GM18858 (cell line): Measurements from ENCODE around the gene SLC17A7.
"Not testable (repeated sequence)": the region's sequence is repeated elsewhere in the genome, so short reads cannot be mapped to it uniquely, and the experiment has no call there.

Experiments used
- ATAC-seq: cut with Tn5 transposase; IDR thresholded peaks from one replicate; pipeline ENCODE4 v1.9.1; 2021; ENCODE audit not compliant: unreplicated experiment

Gene SLC17A7

DNA sequence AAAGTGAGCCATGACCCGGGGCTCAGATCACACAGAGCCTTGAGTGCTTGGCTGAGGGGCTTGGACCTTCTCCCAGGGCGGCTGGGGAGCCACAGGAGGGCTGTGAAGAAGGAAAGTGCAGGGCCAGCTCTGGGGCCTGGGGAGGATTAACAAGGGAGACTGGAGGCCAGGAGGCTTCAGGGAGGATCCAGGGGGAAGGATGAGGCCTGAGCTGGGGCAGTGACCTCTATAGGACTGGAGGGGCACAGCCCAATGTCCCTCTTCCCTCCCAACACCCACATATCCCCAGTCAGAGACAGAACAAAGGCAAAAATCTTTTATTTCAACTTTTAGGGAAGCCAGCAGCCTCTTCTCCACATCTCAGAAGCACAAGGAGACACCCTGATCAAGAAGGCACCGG, 4.7 kb upstream of the SLC17A7 start:
- no peak for ATAC-seq

DNA sequence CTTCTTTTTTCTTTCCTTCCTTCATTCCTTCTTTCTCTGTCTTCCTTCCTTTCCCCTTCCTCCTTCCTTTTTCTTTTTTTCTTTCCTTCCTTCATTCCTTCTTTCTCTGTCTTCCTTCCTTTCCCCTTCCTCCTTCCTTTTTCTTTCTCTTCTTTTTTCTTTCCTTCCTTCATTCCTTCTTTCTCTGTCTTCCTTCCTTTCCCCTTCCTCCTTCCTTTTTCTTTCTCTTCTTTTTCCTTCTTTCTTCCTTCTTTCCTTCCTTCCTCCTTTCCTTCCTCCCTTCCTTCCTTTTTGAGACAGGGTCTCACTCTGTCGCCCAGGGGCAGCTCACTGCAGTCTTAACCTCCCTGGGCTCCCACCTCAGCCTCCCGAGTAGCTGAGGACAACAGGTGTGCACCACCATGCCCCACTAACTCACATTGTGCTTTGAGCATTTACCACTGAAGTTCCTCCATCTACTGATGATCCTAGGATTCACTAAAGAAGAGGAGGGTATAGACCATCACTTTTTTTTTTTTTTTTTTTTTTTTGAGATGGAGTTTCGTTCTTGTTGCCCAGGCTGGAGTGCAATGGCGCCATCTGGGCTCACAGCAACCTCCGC, 2.9 kb upstream of the SLC17A7 start:
- ATAC-seq: not testable (repeated sequence)

DNA sequence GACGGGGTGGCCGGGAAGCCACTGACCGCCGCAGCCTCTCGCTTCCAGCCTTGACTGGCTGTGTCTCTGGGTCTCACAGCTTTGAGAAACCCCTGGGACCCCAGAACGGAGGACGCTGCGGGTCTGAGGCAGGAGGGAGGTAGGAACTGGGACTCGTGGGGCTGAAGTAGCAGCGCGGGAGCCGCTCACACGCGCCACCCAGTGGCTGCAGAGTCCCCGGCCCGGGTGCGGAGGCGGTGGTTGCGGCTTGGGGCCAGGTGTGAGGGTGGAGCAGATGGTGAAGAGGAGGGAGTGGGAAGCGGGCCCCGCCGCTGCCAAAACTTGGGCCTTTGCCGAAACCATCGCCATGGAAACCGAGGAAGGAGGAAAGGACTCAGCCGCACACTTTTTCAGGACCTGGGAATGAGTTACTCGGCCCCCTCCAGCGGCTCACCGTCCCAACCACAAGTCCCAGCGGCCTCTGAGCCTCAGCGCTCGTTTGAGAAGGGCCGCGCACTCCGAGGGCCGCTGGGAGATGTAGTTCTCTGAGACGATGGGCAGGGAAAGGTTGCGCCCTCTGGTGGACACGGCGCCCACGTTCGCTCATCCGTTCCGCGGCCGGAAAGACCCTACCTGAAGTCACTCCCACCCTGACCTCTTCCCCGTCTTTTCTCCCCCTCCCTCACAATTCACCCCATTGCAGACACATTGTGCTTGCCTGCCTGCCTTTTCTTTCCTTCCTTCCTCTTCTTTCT, 2.2 kb upstream of the SLC17A7 start:
- peak; percentile 59 for ATAC-seq

DNA sequence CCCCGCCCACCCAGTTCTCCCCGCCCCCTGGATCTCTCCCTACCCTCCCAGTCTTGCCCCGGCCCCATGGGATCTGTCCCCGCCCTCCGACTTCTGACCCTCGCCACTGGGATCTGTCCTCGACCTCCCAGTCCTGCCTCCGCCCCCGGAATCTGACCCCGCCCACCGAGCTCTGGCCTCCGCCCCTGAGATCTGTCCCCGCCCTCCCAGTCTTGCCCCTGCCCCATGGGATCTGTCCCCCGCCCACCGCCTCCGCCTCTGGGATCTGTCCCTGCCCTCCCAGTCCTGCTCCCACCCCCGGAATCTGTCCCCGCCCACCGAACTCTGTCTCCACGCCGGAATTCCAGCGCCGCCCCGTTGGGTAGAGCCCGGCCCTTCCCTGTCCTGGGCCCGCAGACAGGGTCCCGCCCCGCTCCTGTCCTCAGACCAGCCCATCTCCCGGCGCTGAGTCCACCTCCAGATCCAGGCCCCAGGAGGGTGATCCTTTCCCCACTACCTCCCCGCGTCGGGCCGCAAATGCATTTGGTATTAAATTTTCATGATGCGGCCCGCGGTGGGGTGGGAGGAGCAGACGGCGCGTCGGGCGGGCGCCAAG, 1.5 kb upstream of the SLC17A7 start:
- no peak for ATAC-seq

DNA sequence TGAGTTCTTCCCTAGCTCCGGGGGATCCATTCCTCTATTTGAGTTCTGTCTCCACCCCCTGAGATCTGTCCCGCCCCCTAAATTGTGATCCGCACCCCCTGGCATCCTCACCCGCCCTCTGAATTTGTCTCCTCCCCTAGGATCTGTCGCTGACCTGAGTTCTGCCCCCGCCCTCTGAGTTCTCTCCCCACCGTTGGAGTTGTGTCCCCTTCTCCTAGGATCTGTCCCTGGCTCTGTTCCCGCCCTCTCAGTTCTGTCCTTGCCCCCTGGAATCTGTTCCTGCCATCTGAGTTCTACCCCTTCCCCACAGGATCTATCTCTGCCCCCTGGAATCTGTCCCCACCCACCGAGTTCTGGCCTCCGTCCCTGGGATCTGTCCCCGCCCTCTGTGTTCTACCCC, 1.0 kb upstream of the SLC17A7 start:
- ATAC-seq: no peak

DNA sequence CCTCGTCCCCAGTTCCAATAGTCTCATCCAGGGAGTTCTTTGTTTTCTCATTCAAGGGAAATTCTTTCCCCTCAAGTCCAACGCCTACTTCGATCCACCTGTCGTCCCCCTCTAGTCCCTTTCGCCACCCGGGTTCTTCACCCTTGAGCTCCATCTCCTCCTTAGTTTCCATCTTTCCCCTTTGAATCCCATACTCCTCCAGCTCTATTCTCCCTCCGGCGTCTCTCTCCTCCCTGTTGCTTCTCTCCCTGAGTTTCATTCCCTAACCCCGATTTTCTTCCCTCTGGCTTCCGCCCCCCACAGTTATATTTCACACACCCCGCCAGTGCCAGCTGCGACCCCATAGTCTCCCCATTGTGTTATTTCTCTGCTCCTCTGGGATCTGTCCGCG, 628 bp upstream of the SLC17A7 start:
- ATAC-seq: no peak

DNA sequence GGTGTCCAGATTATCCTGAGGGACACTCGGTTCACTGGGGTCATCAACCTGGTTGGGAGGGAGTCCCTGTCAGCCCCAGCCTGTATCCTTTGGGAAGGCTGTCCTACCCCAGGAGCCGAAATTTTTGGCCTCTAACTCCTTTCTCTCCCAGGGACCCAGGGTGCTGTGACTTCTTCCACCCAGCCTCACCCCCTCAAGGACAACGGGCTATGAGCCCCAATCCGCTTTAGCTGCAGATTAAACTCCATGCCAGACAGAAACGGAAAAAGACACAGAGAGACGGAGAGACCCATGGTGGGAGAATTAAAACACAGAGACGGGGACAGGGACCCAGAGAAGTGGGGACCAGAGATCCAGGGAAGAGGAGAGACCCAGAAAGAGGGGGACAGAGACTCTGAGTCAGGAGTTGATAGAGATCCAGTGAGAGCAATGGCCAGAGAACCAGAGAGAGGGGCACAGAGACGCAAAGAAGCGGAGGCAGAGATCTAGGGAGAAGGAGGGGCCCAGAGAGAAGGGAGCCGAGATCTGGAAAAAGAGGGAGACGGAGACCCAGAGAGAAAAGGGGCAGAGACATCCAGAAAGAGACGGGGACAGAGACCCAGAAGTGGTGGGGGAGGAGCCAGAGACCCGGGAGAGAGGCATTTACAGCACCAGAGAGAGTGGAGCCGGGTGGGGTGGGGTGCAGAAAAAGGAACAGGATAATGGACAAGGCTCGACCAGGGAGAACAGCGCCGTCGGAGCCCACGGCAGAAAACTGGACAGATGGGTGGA, 703 bp downstream of the SLC17A7 start:
- ATAC-seq: no peak

DNA sequence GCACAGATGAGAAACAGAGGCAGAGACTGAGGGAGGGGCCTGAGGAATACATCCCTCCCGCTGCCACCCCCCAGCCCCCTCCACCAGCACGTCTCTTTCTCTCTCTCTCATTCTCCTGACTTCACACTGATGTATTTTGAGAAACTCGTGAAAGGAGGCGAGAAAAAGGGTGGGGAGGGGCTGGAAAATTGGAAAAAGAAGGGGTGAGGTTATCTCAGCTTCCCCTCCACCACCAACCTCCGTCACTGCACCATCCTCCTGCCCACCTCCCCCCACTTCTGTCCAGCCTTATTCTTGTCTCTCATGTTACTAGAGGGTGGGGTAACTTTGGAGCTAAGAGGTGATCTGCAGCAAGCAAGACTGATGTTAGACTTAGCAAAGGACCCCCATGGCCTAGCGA, 1.5 kb downstream of the SLC17A7 start:
- ATAC-seq: no peak

DNA sequence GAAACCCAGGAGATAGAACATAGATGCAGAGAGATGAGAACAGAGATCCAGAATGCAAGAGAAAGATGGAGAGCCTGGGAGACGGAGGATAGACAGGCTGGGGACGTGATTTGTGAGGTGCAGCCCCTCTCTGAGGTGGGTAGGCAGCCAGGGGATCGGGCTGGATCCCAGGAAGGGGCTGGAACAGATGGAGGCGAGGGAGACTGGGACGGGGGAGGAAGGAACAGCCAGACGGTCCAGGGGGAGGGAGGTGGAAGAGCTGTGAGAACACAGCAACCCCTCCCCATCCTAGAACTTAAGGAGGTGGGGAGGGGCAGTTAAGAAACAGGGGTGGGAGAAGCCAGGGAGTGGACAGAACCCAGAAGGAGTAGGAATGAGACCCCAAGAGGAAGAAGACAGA, 3.1 kb downstream of the SLC17A7 start:
- ATAC-seq: no peak

DNA sequence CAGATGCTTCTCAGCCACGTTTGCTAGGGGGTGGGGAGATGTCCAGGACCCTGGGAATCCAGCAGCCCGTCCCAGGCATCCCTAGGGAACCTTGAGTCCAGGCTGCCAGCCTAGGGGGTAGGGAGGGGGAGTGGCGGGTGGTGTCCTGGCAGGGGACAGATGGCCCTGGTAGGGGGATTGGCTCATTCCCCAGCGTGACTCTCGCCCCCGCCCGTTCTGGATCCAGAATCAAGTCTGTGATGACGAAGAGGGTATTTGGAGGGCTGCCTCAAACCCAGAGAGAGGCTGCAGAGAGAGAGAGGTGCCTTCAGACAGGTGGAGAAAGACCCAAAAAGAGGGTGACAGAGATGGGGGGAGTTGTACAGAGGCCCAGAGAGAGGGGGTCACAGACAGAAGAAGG, 4.1 kb downstream of the SLC17A7 start:
- ATAC-seq: no peak

DNA sequence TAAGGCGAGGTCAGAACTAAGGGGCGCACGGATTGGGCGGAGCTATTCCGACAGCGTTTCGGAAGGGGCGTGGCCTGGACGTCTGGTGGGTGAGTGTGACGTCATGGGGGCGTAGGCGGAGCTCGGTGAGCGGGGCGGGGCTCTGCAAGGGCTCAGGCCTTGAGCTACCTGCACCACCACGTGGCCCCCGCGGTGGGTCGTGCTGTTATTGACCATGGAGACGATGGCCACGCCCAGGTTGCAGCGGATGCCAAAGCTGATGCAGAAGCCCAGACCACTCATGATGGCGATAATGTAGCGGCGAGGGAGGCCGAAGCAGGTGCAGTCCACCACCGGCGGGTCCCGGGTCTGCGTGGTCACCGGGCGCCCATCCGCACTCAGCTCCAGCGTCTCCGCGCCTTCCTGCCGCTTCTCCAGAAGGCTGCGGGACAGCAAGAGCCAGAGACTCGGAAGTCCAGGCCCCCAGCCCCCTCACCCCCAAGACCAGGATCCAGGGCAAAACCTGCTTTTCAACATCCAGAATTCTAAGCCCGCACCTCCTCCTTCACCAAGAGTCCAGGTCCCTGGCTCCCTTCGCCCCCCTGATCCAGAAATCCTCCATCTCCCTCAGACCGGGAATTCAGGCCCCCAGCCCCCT, 4.8 kb downstream of the SLC17A7 start:
- no peak for ATAC-seq

DNA sequence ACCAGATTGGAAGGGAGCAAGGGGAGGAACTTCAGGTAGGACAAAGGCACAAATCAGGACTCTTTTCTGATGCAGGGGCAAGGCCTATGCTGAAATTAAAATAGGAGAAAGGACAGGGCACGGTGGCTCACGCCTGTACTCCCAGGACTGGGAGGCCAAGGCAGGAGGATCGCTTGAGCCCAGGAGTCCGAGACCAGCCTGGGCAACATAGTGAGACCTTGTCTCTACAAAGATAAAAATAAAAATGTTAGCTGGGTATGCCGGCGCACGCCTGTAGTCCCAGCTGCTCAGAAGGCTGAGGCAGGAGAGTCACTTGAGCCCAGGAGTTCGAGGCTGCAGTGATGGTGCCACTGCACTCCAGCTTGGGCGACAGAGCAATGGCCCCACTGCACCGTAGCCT, 5.7 kb downstream of the SLC17A7 start:
- ATAC-seq: no peak

DNA sequence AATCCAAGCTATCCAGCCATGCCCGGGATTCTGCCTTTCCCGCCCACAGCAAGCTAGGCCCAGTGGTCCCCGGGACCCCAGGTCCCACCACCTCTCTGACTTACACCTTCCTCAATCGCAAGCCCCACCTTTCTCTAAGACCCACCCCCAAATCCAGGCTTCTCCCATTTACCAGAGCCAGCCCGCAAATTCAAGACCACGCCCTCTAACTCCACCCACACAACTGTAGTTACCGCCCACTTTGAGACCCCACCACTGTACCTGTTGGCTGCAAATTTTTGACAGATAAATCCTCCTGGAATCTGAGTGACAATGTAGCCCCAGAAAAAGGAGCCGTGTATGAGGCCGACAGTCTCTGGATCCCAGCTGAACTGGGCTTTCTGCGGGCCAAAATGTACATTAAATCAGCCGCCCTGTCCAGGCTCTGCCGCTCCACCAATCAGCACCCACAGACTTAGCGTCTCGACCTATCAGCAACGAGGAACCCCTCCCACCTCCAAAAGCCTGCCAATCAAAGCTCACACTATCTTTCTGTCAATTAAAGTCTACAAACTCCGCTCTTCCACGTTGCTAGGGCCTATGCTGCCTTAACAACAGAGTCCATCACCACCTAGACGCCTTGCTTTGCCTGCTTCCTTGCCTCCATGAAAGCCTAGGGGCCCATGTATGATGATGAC, 6.3 kb downstream of the SLC17A7 start:
- ATAC-seq: no peak

DNA sequence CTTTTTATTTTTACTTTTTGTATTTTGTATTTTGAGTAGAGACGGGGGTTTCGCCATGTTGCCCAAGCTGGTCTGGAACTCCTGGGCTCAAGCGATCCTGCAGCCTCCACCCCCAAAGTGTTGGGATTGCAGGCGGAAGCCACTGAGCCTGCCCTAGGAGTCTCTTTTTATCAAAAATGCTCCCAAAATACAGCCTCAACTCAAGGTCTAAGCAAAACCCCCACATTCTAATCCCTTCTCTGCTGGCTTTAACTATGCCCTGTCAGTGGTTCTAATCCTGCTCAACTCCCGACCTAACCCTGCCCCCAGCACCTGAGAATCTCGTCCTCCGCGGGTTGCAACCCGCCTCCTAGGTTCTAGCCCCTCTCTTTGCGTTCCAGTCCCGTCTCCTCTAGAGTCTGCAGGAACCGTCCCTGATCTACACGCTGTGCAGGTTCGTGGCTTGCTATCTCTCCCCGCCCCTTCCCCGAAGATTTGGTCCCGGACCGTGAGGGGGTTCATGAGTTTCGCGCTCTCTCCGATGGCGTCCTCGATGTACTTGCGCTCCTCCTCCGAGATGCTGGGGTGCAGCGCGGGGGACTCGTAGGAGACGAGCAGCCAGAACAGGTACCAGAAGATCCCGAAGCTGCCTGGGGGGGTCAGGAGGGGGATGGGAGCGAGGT, 8.0 kb downstream of the SLC17A7 start:
- no peak for ATAC-seq

DNA sequence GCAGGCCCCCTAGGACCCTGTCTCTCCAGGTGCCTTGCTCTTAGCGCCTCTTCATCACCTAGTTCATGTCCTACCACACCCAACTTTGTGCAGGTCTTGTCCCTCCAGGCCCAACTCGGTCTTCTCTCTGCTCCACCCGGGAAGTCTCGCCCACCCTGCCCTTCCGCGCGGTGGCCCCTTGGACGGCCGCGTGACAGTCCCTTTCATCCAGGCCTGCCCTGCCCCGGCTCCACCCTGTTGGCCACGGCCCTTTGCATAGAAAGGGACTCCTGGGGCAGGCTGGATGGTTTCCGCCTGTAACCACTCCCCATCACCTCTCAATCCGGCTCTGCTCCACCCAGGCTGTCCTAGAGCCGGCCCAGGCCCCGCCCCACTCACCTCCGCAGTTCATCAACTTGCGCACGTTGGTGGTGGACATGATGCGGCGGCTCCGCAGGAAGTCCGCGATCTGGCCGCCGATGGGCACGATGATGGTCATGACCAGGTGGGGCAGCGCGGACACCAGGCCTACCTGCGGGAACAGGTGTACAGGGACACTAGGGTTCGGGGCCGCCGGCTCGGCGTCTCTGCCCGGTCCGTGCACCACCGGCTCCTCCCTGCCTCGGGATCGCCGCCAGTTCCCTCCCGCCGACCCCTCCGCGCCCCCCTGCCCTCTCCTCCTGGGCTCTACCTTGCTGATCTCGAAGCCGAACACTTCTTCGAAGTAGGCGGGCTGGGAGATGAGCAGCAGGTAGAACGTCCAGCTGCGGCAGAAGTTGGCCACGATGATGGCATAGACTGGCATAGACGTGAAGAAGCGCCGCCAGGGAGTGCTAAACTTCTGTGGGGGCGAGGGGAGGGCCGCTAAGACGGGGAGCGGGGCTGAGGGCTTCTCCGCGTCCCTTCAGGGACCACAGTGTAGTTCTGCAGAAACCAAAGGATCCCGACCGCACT, 8.9 kb downstream of the SLC17A7 start:
- no peak for ATAC-seq

DNA sequence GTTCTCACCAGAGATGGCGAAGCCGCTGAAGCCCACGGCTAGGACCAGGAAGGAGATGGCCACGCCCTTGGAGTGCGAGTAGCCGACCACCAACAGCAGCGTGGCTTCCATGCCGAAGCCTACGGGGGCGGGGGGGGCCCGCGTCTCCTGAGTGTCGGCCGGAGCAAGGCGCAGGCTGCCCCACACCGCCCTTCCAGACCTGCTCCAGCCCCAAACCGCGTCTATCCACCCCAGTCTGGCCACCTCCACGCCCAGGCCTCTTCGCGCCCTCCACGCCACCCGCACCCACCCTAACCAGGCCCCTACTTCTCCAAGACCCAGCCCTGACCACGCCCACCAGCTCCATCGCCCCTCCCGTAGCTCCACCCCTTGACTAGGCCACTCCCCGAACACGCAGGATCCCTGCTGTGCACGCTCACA, 10.0 kb downstream of the SLC17A7 start:
- ATAC-seq: no peak

DNA sequence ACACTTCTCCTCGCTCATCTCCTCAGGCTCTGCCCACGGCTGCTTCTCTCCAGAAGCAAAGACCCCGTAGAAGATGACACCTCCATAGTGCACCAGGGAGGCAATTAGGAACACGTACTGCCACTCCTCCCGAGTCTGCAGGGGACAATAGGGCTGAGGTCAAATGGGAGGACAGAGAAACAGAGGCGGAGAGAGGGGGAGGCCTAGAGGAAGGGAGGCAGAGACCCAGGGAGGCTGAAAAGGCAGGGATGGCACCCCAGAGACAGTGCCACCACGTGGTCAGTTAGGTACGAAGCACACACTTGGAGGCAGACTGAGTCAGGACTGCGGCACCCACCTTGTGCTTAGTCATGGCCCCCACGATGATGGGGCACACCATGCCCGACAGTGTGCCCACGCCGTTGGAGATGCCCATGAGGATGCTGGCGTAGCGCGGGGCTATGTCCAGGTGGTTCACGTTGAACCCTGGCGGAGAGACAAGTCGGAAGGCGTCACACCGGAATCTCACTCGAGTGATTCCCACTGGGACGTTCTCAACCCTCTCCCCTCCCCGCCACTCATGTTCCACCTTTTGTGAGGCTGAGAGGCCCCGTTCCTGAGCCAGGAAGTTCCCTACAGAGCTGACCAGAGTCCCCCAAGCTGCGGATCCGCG, 10.5 kb downstream of the SLC17A7 start:
- ATAC-seq: no peak

DNA sequence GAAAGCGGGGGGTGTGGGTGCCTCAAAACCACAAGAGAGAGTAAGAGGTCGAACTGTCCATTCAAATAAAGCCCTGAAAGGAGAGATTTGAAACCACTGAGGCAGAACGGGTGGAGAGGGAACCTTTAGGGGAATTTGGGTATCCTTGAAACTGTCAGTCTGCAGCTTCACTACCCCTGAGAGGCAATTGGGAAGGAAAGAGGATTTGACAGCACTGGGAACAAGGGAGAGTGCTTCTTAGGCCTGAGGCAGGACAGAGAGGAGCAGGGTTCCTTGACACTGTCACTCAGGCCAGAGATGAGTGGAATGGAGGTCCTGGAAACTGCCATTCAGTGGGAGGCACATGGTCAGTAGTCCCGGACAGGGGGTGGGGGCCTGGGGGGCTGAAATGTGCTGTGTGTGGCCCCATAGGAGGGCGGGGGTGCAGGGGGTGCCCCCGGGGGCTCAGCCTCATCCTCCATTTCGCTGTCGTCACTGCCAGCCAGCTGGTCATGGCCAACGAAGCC, 11.1 kb downstream of the SLC17A7 start:
- ATAC-seq: no peak
